Left lobe of liver (tissue), 2 donors: Measurements from ENCODE around the gene RAB3C. TPM values are rescaled to one million over a fixed set of nuclear protein-coding genes. Genes with fewer than 3 reads are reported as not detected.

Experiments
- ATAC-seq: fragments of 200-7000 bp; cut with Tn5 transposase; one replicate; pipeline ENCODE4 v1.9.1; 2020; ENCODE audit warnings: mild to moderate bottlenecking, moderate library complexity
- DNase-seq: peaks from one replicate; pipeline ENCODE4 v3.0.0-alpha.2; 2020; ENCODE audit warnings: low spot score
- total RNA-seq: library from RNA; stranded (reverse); gene quantifications from one replicate; pipeline ENCODE4 v1.2.1, GENCODE V29; 2021
- donor health status: DM: no; HTN: no; CAD: no; lungs with moderate emphysema.
- donor health status: DM: no; HTN: yes; CAD: no.

The RAB3C gene
- total RNA-seq, 1 donor from 2014 or later, result 0.38 TPM

DNA sequence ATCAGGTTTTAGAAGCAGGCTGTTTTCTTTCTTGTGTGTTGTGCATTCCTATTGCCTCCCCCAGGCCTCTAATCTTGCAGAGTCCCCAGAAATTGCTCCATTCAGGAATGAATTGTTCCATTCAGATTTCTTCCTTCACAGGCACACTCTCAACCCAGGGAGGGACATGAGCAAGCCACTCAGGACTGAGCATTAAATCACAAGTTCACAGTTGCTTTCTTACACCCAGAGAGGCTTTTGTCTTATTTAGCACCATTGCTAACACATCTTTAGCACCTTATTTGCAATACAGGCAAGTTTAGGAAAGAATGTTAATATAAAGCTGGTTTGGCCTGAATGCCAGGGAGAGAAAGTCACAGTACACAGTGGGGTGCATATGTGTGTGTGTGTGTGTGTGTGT lies 221.4 kb downstream of the RAB3C start:
- no peak for ATAC-seq
- no peak for DNase-seq

DNA sequence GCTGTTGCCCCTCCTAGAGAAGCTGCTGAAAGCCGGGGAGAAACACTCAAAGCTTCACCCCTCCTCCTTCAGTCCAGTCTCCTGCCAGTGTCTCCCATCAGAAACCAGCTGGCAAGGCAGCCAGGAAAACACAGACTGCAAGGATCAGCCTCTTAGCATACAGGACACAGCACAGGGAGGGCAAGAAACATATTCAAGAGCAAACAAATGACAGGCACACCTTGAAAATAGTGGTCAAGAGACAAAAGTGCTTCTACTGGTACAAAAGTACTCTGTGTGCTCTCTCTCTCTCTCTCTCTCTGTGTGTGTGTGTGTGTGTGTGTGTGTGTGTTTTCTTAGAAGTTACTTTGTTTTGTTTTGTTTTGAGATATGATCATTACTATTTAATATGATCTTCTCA lies 227.2 kb downstream of the RAB3C start:
- ATAC-seq, result no peak

DNA sequence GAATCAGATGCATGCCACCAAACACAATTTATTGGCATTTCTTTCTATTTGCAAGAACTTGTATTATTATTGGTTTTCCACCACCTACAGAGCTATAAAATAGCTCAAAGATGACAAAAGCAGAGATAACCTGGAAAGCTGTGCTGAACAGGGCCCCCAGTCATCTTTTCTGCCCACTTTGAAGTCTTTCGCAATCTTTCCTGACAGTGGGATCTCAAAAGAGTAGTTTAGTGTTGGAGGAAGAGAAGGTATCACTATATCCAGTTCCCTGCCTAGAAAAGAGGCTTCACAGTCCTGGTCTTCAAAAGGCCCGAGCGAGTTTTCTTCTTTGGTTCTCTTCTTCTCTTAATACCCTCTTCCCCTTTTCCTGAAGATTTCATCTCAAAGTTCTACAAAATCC lies 231.0 kb downstream of the RAB3C start:
- no peak for DNase-seq

More for the DNA sequence above, 227.2 kb downstream of the RAB3C start:
- DNase-seq, result no peak

DNA sequence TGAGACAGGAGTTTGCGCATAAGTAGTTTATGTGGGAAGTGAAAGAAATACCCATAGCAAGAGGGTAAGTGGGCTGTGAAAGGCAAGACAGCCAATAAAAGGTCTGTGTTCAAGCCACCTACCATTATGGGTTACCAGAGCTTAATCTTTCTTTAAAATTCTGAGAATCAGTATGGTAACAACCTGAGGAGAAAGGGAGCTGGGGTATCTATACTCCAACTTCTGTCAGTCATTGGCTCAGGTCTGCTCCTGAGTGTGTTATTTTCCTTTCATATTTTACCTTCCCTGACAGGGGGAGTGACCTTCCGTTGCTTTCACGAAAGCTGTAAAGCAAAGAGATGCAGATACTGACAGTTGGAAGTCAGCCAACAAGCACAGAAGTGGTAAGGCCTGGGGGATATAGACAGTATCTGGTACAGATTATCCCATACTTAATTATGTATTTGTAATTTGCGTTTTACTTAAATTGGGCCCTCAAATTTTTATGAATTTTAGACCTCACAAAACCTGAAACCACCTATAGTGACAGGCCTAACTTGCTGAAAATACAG lies 233.4 kb downstream of the RAB3C start:
- ATAC-seq (no peak), DNase-seq (no peak)

More for the DNA sequence above, 231.0 kb downstream of the RAB3C start:
- ATAC-seq, result no peak

DNA sequence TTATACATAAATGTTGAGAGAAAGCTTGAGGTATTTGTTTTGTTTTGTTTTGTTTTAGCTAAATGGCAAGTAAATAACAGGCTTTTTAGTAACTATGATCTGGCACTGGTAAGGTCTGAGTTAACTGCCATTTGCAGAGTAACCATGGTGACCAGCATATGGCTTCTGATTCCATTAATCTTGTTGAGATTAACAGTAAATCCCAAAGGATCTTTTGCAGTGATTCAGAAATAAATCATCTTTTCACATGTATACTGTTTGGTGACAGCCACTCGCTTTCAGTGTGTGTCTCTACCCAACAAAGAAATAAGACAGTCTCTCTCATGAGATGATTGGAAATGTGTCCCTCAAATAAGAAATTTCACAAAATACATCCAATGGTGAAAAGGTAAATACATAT lies 235.6 kb downstream of the RAB3C start:
- ATAC-seq, result no peak
- DNase-seq, result no peak

DNA sequence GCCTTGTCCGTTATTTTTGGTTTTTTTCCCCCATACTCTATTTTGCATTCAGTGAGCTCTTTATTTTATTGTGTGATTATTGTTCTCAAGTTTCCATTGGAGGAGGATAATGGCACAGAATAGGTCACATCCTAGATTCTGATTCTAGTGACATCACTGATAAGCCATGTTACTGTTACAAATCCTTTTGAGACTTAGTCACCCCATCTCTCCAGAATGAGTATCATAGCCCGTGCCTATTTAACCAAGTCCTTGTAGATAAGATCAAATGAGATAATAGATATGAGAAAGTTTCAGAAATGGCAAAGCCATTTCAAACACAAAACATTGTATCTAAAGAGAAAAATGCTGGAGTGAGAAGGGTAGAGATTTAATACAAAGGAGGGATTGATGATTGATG lies 242.6 kb downstream of the RAB3C start:
- ATAC-seq, result no peak
- no peak for DNase-seq

DNA sequence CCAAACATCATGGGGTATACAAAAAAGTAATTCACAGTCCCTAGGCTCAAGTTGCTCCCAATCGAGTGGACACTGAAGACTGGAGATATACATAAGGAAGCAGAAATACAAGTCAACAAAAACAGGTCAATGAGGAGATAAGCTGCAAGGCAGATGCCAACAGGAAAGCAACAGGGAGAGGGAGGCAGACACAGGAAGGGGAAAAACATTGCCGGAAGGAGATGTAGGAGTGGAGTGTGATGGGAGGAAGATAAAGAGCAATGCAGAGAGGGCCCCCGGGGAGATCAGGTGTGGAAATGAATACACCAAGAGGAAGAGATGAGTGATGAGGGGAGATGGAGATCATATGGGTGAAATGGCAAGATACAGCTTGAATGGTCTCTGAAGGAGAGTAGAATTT lies 243.0 kb downstream of the RAB3C start:
- DNase-seq (no peak), ATAC-seq (no peak)

DNA sequence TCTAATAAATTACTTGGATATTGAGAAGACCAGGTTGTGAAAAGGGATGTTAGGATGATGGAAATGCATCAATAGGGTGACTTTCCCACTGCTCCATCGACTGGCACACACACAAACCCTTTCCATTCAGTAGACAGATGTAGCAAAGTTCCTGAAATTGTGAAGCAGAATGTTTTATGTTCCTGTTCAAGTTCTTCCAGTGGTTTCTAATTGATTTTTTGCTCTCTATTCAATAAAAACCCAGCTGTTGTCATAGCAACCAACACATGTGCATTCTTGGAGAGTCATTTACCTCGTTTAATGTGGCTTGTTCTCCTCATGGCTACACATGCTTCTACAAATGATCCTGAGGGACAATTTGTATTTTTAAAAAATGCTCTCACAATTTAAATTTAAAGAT lies 244.6 kb downstream of the RAB3C start:
- ATAC-seq (no peak), DNase-seq (no peak)

DNA sequence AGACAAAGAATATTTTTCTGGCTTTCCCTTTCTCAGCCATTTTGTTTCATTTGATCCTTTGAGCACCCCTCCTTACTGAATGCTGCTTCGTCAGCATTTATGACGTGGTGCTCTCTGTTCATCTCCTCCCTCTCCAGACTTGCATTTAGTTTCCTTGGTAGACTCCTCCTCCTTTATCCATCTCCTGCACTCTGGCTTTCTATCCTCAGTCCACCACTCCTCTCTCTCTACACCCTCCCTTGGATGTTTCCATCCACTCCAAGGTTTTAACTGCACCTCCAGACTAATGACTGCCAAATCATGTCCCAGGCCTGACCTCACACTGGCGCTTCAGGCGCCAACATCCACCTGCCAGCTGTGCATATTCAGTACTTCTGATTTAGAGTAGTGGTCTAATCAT lies 245.4 kb downstream of the RAB3C start:
- no peak for DNase-seq
- ATAC-seq, result no peak

DNA sequence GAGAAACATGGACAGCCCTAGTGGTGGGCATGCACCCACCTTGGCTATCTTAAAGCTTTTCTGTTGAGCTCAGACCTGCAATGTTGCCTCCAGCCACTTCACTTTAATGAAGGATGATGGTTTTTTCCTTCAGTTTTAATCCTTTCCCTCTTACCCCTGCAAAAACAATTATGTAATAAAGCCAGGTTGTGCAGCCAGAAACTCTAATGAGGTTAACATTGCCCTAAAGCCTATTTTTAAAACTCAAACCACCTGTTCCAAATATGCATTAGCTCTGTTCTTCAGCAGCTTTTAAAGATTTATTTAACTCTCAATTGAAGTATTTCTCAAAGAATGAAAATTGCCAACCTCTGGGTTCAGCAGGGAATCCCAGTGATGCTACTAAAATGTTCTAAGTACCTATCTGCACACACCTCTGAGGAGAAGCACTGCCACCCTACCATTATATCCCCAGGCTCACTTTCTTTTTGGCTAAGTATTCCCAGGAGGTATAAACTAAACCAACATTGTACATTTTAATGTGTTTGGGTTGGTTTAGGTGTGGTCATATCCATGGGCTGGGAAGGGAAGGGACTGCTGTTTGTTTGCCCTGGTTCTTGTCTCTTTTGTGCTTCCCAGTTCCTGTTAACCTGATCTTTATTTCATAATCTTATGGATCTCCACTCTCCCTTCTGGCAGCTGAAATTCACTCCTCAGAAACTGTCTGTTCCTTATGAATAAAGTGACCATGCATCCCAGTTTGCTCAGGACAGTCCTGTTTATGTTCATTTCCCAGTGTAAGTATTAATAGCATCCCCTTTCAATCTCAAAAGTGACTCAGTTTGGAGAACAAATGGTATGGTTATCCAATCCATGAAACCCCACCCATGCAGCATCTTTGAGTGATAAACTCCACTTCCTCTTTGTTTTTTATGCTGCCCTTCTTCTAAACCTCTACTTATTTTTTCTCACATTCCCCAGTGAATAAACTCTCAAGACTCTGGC lies 251.7 kb downstream of the RAB3C start:
- ATAC-seq, result no peak
- no peak for DNase-seq

DNA sequence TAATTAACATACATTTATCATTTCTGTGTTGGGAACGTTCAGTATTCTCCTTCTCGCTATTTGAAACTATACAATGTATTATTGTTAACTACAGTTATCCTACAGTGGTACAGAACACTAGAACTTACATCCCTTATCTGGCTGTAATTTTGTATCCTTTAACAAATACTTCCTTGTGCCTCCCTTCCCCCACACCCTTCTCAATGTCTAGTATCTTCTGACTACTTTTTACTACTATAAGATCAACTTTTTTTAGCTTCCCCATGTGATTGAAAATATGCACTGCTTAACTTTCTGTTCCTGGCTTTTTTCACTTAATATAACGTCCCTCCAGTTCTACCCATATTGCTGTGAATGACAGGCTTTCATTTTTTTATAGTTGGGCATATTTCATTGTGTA lies 253.5 kb downstream of the RAB3C start:
- ATAC-seq, result no peak
- no peak for DNase-seq

DNA sequence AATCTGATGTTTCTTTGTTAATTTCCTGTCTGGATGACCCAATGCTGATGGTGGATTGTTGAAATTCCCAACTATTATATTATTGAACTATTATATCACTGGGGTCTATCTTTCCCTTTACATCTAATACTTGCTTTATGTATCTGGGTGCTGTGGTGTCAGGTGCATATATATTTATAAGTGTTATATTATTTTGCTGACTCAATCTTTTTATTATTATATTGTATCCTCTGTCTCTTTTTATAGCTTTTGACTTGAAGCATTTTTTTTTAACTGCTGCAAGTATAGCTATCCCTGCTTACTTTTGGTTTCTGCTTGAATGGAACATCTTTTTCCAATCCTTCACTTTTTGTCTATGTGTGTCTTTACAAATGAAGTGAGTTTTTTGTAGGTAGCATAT lies 255.9 kb downstream of the RAB3C start:
- no peak for ATAC-seq
- DNase-seq, result no peak

DNA sequence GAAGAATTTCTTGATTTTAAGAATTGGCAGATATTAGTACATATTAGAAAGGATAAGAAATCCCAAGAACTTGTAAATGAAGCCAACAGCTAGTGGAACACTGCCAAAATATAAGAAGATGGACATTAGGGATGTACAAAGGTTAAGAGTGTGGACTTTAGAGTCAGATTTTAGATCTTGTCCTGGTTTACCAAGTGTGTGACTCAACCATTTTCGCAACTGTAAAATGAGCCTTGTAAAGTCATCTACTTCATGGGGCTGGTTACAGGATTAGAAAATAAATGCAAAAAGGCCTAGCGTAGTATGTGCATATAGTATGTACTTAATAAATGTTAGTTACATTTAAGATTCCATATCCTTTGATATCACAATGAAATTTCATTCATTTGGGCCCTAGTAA lies 260.0 kb downstream of the RAB3C start:
- DNase-seq (no peak), ATAC-seq (no peak)

DNA sequence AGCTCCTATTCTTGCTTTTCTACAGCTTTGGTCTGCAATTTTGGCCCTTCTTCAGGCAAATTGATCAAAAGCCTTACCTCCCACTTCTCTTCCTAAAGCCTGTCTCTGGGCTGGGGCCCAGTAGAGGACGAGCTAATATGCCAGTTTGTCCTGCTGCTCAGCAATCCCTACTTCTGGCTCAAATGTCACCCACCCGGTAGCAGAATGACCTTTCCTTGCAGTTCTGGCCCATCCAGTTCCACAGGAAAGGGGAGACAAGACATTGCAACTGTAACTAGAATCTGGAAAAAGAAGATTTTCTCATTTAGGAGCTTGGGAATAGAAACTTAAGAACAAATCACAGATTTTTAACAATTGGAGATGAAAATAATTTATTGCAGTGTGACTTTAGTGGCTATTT lies 261.5 kb downstream of the RAB3C start:
- DNase-seq (no peak), ATAC-seq (no peak)

DNA sequence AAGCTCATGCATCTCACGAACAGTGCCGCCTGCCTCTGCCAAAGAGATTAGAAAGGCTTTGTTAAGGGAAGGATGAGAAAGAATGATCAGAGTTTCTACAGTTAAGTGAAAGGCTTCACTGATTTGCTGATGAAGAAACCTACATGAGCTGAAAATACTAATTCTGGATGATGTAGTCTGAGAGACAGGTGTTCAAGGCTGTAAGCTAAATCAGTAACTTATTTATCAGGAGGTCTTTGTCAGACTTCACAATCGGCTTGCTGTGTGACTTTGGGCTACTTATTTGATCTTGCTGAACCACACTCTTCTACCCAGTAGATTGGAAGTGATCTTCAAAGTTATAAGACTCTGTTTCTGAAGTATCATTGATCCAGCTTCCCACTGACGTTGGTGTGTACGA lies 264.2 kb downstream of the RAB3C start:
- ATAC-seq (no peak), DNase-seq (no peak)

DNA sequence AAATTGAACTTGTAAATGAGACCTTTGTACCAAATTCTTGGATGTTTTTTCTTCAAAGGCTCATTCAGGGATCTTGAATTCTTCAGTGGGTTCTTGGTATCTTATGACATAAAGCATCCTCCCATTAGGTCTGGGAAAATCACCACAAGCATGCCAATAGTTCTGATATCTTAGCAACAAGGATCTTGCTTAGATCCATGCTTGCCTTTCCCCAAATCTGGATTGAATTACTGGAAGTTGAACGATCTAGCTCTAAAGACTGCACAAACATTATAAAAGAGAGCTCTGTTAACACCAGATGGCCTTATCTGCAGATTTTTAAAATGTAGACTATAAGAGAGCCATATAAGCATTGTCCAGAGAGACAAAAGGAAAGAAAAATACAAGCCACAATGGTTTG lies 266.3 kb downstream of the RAB3C start:
- no peak for ATAC-seq
- DNase-seq, result no peak

DNA sequence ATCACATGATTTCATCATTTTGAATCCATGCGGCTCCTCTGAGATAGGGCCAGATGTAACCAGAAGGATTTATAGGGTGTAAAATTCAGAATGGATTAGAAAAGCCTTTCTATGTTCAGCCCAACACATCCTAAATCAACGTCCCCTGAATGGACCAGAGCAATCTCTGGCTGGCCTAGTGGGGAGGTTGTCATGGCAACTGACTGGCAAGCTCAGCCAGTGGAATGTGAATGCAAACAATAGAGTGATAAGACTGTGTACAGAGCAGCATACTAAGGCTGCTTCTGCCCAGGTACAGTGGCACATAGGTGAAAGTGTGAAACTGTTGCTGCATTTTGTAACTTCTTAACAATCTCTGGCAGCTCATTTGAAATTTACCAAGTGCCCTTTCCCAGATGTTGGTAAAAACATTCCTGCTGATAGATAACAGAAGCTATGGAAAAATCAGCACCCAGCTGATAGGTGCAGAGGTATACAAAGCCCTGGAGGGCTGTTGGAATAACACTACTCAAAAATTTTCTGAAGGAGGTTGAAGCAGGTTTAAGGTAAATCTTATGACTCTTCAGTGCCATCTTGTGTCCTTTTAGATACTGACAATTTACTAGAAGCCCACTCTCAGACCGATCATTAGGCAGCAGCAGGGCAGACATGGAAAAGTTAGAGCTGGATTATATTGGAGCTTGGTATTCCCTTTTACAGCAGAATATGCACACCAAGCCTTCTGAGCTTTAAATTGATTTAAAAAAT lies 267.2 kb downstream of the RAB3C start:
- peak; percentile 99 for ATAC-seq
- peak; percentile 77 for DNase-seq

DNA sequence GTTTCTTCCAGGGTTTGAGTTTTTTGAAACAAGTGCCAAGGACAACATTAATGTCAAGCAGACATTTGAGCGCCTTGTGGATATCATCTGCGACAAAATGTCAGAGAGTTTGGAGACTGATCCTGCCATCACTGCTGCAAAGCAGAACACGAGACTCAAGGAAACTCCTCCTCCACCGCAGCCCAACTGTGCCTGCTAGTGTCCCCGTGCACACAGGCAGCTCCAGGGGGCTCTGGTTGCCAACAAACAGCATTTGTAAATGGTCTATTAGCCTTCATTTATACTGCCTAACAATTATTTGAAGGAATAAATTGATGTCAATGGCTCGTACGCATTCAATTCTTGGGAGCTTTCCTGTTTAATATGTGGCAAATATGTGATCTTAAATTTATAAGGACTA lies 268.3 kb downstream of the RAB3C start:
- ATAC-seq (no peak), DNase-seq (no peak)

DNA sequence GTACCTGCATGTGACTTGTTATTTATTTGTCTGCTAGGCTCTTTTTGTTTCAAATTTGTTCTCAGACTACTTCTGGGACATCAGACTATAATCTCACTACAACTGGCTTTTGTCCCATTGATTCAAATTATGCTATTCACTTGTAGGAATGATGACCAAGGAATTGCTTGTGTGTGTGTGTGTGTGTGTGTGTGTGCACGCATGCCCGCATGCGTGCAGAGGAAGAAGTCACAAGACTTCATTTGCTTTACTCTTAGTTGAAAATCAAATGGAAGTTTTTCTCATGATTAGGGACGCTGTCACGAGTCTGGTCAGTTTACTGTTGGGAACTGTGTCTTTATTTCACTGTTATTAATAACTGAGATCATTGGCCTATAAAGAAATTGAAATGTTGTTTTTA lies 268.7 kb downstream of the RAB3C start:
- DNase-seq (no peak), ATAC-seq (no peak)

DNA sequence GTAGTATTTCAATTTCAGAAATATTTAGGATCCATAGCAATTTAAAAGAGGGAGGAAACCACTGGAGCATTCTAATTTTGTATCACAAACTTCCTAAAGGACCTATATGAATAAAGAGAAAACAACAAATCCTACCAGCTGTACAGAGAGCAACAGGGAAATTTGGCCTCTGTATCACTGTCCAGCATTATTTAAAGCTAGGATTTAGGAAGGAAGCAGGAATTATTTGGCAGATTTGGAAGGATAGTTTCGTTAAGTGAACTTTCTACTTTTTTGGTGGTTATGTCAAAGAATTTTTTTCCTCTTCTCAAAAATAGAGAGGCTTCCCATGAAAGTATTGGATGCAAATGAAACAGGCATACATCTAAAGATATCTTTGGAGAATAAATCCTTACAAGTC lies 269.7 kb downstream of the RAB3C start:
- ATAC-seq (no peak), DNase-seq (no peak)

DNA sequence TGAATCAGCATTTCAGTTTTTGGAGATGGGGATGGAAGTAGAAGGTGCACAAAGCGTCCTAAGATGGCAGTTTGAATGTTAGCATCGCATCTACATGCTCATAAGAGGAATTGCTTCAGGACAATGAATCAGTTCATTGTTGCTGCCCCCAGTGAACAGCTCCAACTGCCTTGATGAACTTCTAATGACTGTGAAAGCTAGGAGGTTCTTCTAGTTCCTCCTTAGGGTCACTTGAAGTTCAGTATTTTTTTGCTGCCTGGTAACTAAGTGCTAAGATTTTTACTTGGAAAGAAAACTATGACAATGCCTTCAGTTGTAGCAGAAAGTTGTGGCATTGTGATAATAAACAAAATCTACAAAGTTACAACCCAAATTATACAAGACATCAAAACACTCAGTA lies 271.6 kb downstream of the RAB3C start:
- ATAC-seq (no peak), DNase-seq (no peak)
